Measurements from ENCODE around the gene ABTB2. TPM values are rescaled to one million over a fixed set of nuclear protein-coding genes. Genes with fewer than 3 reads are reported as not detected.
A peak's percentile ranks its signal among the peaks of the same experiment; 100 is the strongest.

The ABTB2 gene
- total RNA-seq, 1 donor, result 5.1 TPM

- Histone ChIP-seq H3K4me2 (ENCODE audit: insufficient read depth, low read length) (peak within 1 kb of the TSS; percentile 98), H3K9me3 (ENCODE audit: low read depth, low read length) (no peaks in the 10 kb centered on the region), H2AFZ (ENCODE audit: low read length) (peak within 1 kb of the TSS; percentile 86), H3K79me2 (ENCODE audit: insufficient read depth, low read length) (peaks cover 45% of the 10 kb centered on the region), H4K20me1 (ENCODE audit: insufficient read depth, low read length) (no peaks in the 10 kb centered on the region), H3K27ac (ENCODE audit: low read depth, low read length) (peak within 1 kb of the TSS; percentile 95), H3K4me3 (ENCODE audit: insufficient read depth, low read length) (peak within 1 kb of the TSS; percentile 90), H3K27me3 (ENCODE audit: insufficient read depth, low read length) (no peaks in the 10 kb centered on the region), H3K4me1 (ENCODE audit: insufficient read depth, low read length) (peaks cover 20% of the 10 kb centered on the region), H3K36me3 (ENCODE audit: insufficient read depth, low read length) (peaks cover 38% of the 10 kb centered on the region)
- peak; percentile 15 for TF ChIP-seq CTCF (IDR thresholded peaks at IDR 0.05; ENCODE audit: extremely low read depth, low read depth, low read length)
- peak; percentile 93 for DNase-seq (ENCODE audit: insufficient read length, low spot score, missing footprints)
These were observed 252.5 kb downstream of the ABTB2 start, which contains the start of gene NAT10 for GRCh38 chr11:34105079-34105956. Gene NAT10, plus strand, starts transcription at chr11:34105629. Its CDS starts 2,597 bp downstream, at chr11:34108226.

- Histone ChIP-seq H3K9me3 (ENCODE audit: low read depth, low read length) (no peaks in the 10 kb centered on the region), H3K4me2 (ENCODE audit: insufficient read depth, low read length) (peak overlapping the region; percentile 98), H2AFZ (ENCODE audit: low read length) (peak overlapping the region; percentile 86), H3K4me3 (ENCODE audit: insufficient read depth, low read length) (peak overlapping the region; percentile 90), H3K79me2 (ENCODE audit: insufficient read depth, low read length) (peaks cover 42% of the 10 kb centered on the region), H3K4me1 (ENCODE audit: insufficient read depth, low read length) (peaks cover 20% of the 10 kb centered on the region), H3K36me3 (ENCODE audit: insufficient read depth, low read length) (peaks cover 39% of the 10 kb centered on the region), H3K27ac (ENCODE audit: low read depth, low read length) (peak overlapping the region; percentile 95), H4K20me1 (ENCODE audit: insufficient read depth, low read length) (no peaks in the 10 kb centered on the region), H3K27me3 (ENCODE audit: insufficient read depth, low read length) (no peaks in the 10 kb centered on the region)
- TF ChIP-seq CTCF (IDR thresholded peaks at IDR 0.05; ENCODE audit: extremely low read depth, low read depth, low read length), result no peak
- no peak for DNase-seq (ENCODE audit: insufficient read length, low spot score, missing footprints)
These were observed 253.1 kb downstream of the ABTB2 start for GRCh38 chr11:34104680-34105078.

Small RNA genes lying within 50 kb of the gene (small RNA-seq; reads per million reads assigned to genes)
- not detected for gene AL035079.1
- gene RF00019, result not detected

Other genes with a start within 250 kb of the ABTB2 start
- gene CAT, start 80.9 kb upstream of the ABTB2 start, total RNA-seq, result 56.6 and 62.6 TPM in 2 replicates
- gene ELF5, start 155.8 kb upstream of the ABTB2 start, total RNA-seq, result under 0.01 TPM in 1 of 2 replicates, not detected in the other

All from osteoblast (primary cell).